ENCODE results near the gene GEMIN7. TPM values are rescaled to one million over a fixed set of nuclear protein-coding genes. Genes with fewer than 3 reads are reported as not detected.

The GEMIN7 gene, protein sequence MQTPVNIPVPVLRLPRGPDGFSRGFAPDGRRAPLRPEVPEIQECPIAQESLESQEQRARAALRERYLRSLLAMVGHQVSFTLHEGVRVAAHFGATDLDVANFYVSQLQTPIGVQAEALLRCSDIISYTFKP
- total RNA-seq = 8.3 and 14.8 TPM in 2 replicates

GRCh38 chr19:45079063-45079910 is at the start of gene GEMIN7:
Gene GEMIN7, plus strand, starts transcription at chr19:45079260. Its CDS starts 10,855 bp downstream, at chr19:45090115.
- peaks cover 16% of the 10 kb centered on the region for H3K4me1 ChIP-seq (ENCODE audit: insufficient read depth, low read length)
- peaks cover 11% of the 10 kb centered on the region for H3K36me3 ChIP-seq (ENCODE audit: insufficient read depth, low read length)
- TF ChIP-seq, protein P1, sequence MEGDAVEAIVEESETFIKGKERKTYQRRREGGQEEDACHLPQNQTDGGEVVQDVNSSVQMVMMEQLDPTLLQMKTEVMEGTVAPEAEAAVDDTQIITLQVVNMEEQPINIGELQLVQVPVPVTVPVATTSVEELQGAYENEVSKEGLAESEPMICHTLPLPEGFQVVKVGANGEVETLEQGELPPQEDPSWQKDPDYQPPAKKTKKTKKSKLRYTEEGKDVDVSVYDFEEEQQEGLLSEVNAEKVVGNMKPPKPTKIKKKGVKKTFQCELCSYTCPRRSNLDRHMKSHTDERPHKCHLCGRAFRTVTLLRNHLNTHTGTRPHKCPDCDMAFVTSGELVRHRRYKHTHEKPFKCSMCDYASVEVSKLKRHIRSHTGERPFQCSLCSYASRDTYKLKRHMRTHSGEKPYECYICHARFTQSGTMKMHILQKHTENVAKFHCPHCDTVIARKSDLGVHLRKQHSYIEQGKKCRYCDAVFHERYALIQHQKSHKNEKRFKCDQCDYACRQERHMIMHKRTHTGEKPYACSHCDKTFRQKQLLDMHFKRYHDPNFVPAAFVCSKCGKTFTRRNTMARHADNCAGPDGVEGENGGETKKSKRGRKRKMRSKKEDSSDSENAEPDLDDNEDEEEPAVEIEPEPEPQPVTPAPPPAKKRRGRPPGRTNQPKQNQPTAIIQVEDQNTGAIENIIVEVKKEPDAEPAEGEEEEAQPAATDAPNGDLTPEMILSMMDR (IDR thresholded peaks at IDR 0.05; ENCODE audit: extremely low read depth, low read depth, low read length) = no peak
- H3K27ac ChIP-seq (ENCODE audit: low read depth, low read length) = peak within 1 kb of the TSS; percentile 75
- peaks cover 12% of the 10 kb centered on the region for H4K20me1 ChIP-seq (ENCODE audit: insufficient read depth, low read length)
- DNase-seq (ENCODE audit: insufficient read length, low spot score, missing footprints) = peak; percentile 99
- peak within 1 kb of the TSS; percentile 92 for H3K4me3 ChIP-seq (ENCODE audit: insufficient read depth, low read length)
- peak within 1 kb of the TSS; percentile 98 for H2AFZ ChIP-seq (ENCODE audit: low read length)
- H3K9me3 ChIP-seq (ENCODE audit: low read depth, low read length) = no peaks in the 10 kb centered on the region
- peak within 1 kb of the TSS; percentile 80 for H3K4me2 ChIP-seq (ENCODE audit: insufficient read depth, low read length)
- H3K79me2 ChIP-seq (ENCODE audit: insufficient read depth, low read length) = peaks cover 49% of the 10 kb centered on the region
- H3K27me3 ChIP-seq (ENCODE audit: insufficient read depth, low read length) = no peaks in the 10 kb centered on the region

GRCh38 chr19:45030825-45031224 is 48.2 kb upstream of the GEMIN7 start:
- no peak overlapping the region for H3K4me2 ChIP-seq (ENCODE audit: insufficient read depth, low read length)
- DNase-seq (ENCODE audit: insufficient read length, low spot score, missing footprints) = no peak
- H3K36me3 ChIP-seq (ENCODE audit: insufficient read depth, low read length) = peaks cover 58% of the 10 kb centered on the region
- H3K4me1 ChIP-seq (ENCODE audit: insufficient read depth, low read length) = no peaks in the 10 kb centered on the region
- no peak overlapping the region for H2AFZ ChIP-seq (ENCODE audit: low read length)
- H4K20me1 ChIP-seq (ENCODE audit: insufficient read depth, low read length) = no peaks in the 10 kb centered on the region
- no peak overlapping the region for H3K27ac ChIP-seq (ENCODE audit: low read depth, low read length)
- no peaks in the 10 kb centered on the region for H3K27me3 ChIP-seq (ENCODE audit: insufficient read depth, low read length)
- H3K4me3 ChIP-seq (ENCODE audit: insufficient read depth, low read length) = no peak overlapping the region
- H3K9me3 ChIP-seq (ENCODE audit: low read depth, low read length) = no peaks in the 10 kb centered on the region
- TF ChIP-seq, protein P1 (IDR thresholded peaks at IDR 0.05; ENCODE audit: extremely low read depth, low read depth, low read length) = no peak
- H3K79me2 ChIP-seq (ENCODE audit: insufficient read depth, low read length) = no peaks in the 10 kb centered on the region

- Histone ChIP-seq H2AFZ (ENCODE audit: low read length) (no peak overlapping the region), H3K9me3 (ENCODE audit: low read depth, low read length) (no peaks in the 10 kb centered on the region), H4K20me1 (ENCODE audit: insufficient read depth, low read length) (no peaks in the 10 kb centered on the region), H3K4me2 (ENCODE audit: insufficient read depth, low read length) (no peak overlapping the region), H3K79me2 (ENCODE audit: insufficient read depth, low read length) (no peaks in the 10 kb centered on the region), H3K27me3 (ENCODE audit: insufficient read depth, low read length) (no peaks in the 10 kb centered on the region), H3K4me1 (ENCODE audit: insufficient read depth, low read length) (no peaks in the 10 kb centered on the region), H3K27ac (ENCODE audit: low read depth, low read length) (no peak overlapping the region), H3K36me3 (ENCODE audit: insufficient read depth, low read length) (peaks cover 55% of the 10 kb centered on the region), H3K4me3 (ENCODE audit: insufficient read depth, low read length) (no peak overlapping the region)
- peak; percentile 6 for DNase-seq (ENCODE audit: insufficient read length, low spot score, missing footprints)
- TF ChIP-seq, protein P1 (IDR thresholded peaks at IDR 0.05; ENCODE audit: extremely low read depth, low read depth, low read length) = no peak
Measured at GRCh38 chr19:45032421-45032820, 46.6 kb upstream of the GEMIN7 start.

DNA sequence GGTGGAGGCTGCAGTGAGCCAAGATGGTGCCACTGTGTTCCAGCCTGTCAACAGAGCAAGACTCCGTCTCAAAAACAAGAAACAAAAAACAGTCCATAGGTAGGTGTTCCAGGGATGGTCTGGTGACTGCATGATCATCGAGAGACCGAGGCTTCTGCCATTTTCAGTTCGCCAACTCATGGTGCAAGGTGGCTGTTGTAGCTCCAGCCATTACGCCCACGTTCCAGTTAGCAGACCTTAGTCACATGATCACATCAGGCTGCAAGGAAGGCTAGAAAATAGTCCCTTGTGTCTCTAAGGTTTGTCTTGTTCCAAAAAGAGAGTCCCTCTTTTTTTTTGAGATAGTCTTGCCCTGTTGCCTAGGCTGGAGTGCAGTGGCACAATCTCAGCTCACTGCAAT is 43.3 kb upstream of the GEMIN7 start:
- TF ChIP-seq, protein P1 (IDR thresholded peaks at IDR 0.05; ENCODE audit: extremely low read depth, low read depth, low read length) = no peak
- Histone ChIP-seq H3K4me2 (ENCODE audit: insufficient read depth, low read length) (no peak overlapping the region), H3K4me3 (ENCODE audit: insufficient read depth, low read length) (no peak overlapping the region), H3K4me1 (ENCODE audit: insufficient read depth, low read length) (peaks cover 11% of the 10 kb centered on the region), H3K9me3 (ENCODE audit: low read depth, low read length) (no peaks in the 10 kb centered on the region), H3K79me2 (ENCODE audit: insufficient read depth, low read length) (peaks cover 16% of the 10 kb centered on the region), H4K20me1 (ENCODE audit: insufficient read depth, low read length) (peaks cover 14% of the 10 kb centered on the region), H3K27ac (ENCODE audit: low read depth, low read length) (no peak overlapping the region), H3K27me3 (ENCODE audit: insufficient read depth, low read length) (no peaks in the 10 kb centered on the region), H2AFZ (ENCODE audit: low read length) (no peak overlapping the region), H3K36me3 (ENCODE audit: insufficient read depth, low read length) (peaks cover 35% of the 10 kb centered on the region)
- no peak for DNase-seq (ENCODE audit: insufficient read length, low spot score, missing footprints)

Measured in osteoblast (primary cell).